ENCODE measurements around the gene KCNK10. TPM values are rescaled to one million over a fixed set of nuclear protein-coding genes. Genes with fewer than 3 reads are reported as not detected.

KCNK10 gene
- total RNA-seq, 4 donors from 2014 or later: not detected

DNA sequence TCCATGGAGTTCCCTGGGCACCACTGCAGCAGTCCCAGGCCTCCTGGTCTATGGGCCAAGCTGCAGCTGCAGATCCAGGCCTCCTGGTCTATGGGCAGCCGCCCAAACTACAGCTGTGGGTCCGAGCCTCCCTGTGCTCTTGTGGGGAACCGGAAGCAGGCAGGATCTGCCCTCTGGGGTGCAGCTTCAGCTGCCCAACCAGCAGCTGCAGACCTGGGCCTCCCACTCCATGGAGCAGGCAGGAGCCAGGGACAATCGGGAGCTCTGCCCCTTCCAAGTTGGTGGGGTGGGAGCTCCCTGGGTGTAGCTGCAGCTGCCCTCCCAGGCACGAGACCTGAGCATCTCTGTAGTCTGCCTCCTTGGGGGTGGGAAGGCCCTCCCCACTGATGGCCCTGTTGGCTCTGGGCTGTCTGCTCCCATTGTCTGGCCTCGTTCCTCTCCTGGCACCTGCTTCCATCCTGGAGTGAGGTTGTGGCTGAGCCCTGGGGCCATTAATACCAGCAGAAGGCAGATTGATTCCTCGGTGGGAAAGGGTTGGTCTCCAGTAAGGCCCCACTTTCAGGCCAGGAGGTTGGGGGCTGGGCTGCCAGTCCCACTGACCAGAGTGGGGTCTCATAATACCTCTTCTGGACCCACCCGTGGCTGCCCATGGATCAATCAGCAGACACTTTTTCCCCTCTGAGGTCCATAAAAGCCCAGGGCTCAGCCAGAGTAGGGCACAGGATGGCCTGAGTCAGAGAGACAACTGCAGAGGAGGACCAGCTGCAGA is 176.0 kb downstream of the KCNK10 start:
- in situ Hi-C loops (cut with MboI; ENCODE audit: low sequenced_read_pairs in 4 of 4) (no loop called here), intact Hi-C loops (cut with DNase I; ENCODE audit: low total_unique reads) (no loop called here)
- ATAC-seq (no peak), DNase-seq (no peak)
- Histone ChIP-seq H3K27me3 (no peaks in the 10 kb centered on the region), H3K27ac (no peak overlapping the region), H3K9me3 (no peaks in the 10 kb centered on the region), H3K36me3 (no peaks in the 10 kb centered on the region), H3K4me1 (no peaks in the 10 kb centered on the region), H3K4me3 (no peak overlapping the region)
- TF ChIP-seq, protein P1, sequence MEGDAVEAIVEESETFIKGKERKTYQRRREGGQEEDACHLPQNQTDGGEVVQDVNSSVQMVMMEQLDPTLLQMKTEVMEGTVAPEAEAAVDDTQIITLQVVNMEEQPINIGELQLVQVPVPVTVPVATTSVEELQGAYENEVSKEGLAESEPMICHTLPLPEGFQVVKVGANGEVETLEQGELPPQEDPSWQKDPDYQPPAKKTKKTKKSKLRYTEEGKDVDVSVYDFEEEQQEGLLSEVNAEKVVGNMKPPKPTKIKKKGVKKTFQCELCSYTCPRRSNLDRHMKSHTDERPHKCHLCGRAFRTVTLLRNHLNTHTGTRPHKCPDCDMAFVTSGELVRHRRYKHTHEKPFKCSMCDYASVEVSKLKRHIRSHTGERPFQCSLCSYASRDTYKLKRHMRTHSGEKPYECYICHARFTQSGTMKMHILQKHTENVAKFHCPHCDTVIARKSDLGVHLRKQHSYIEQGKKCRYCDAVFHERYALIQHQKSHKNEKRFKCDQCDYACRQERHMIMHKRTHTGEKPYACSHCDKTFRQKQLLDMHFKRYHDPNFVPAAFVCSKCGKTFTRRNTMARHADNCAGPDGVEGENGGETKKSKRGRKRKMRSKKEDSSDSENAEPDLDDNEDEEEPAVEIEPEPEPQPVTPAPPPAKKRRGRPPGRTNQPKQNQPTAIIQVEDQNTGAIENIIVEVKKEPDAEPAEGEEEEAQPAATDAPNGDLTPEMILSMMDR (IDR thresholded peaks at IDR 0.05 in 4 of 5, conservative IDR thresholded peaks at IDR 0.05 in 1 of 5): no peak
- TF ChIP-seq POLR2A (IDR thresholded peaks at IDR 0.05): no peak

- DNase-seq (no peak), ATAC-seq (no peak)
- TF ChIP-seq POLR2A (IDR thresholded peaks at IDR 0.05): no peak
- TF ChIP-seq, protein P1 (IDR thresholded peaks at IDR 0.05 in 4 of 5, conservative IDR thresholded peaks at IDR 0.05 in 1 of 5): no peak
- no peaks in the 10 kb centered on the region for H3K9me3 ChIP-seq
- no peaks in the 10 kb centered on the region for H3K27me3 ChIP-seq
- no peaks in the 10 kb centered on the region for H3K36me3 ChIP-seq
- H3K4me3 ChIP-seq: no peak overlapping the region
- H3K27ac ChIP-seq: no peak overlapping the region
- no peaks in the 10 kb centered on the region for H3K4me1 ChIP-seq
- intact Hi-C loops (cut with DNase I; ENCODE audit: low total_unique reads) (no loop called here), in situ Hi-C loops (cut with MboI; ENCODE audit: low sequenced_read_pairs in 4 of 4) (no loop called here)
These were observed 179.3 kb downstream of the KCNK10 start for GRCh38 chr14:88143810-88144209.

DNA sequence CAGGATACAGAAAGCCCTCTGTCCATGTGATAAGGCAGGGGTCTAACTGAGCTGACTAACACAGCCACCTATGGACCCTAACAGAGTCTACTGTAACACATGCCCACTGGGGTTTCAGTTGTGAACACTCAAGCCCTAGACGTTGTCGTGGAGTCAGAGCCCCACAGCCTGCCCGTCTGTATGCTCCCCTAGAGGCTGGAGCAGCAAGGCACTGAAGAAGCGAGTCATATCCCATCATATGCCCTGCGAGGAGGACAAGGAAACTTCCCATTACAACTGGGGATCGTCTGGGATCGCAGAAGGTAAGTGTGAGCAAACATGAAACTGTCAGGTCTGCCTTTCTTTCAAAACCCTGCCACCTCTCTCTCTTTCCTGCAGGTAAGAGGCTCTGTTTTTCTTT is 180.1 kb downstream of the KCNK10 start:
- no peak for DNase-seq
- Histone ChIP-seq H3K27ac (no peak overlapping the region), H3K9me3 (no peaks in the 10 kb centered on the region), H3K27me3 (no peaks in the 10 kb centered on the region), H3K36me3 (no peaks in the 10 kb centered on the region), H3K4me1 (no peaks in the 10 kb centered on the region), H3K4me3 (no peak overlapping the region)
- TF ChIP-seq, protein P1 (IDR thresholded peaks at IDR 0.05 in 4 of 5, conservative IDR thresholded peaks at IDR 0.05 in 1 of 5): no peak
- TF ChIP-seq POLR2A (IDR thresholded peaks at IDR 0.05): no peak
- intact Hi-C loops (cut with DNase I; ENCODE audit: low total_unique reads) (no loop called here), in situ Hi-C loops (cut with MboI; ENCODE audit: low sequenced_read_pairs in 4 of 4) (no loop called here)
- no peak for ATAC-seq

DNA sequence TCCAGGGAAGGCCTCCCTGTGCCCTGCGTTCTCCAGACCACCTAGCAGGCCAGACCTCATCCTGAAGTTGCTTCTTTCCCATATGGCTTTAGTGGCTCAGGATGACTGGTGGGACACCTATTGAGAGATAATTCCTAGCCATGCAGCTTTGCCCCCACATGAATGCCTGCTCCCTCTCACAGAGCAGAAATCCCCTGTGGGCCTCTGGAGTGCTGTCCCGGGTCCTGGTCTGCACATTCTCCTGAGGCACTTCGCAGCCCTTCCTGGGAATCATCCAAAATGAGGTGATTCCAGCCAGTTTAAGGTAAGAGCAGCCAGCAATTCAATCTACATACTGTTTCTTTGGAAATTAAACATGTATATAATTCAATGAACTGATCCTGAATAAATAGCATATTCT is 182.2 kb downstream of the KCNK10 start:
- no peak for DNase-seq
- Histone ChIP-seq H3K36me3 (no peaks in the 10 kb centered on the region), H3K27ac (no peak overlapping the region), H3K27me3 (no peaks in the 10 kb centered on the region), H3K4me3 (no peak overlapping the region), H3K9me3 (no peaks in the 10 kb centered on the region), H3K4me1 (no peaks in the 10 kb centered on the region)
- in situ Hi-C loops (cut with MboI; ENCODE audit: low sequenced_read_pairs in 4 of 4) (no loop called here), intact Hi-C loops (cut with DNase I; ENCODE audit: low total_unique reads) (no loop called here)
- ATAC-seq: no peak
- TF ChIP-seq, protein P1 (IDR thresholded peaks at IDR 0.05 in 4 of 5, conservative IDR thresholded peaks at IDR 0.05 in 1 of 5): no peak
- no peak for TF ChIP-seq POLR2A (IDR thresholded peaks at IDR 0.05)

DNA sequence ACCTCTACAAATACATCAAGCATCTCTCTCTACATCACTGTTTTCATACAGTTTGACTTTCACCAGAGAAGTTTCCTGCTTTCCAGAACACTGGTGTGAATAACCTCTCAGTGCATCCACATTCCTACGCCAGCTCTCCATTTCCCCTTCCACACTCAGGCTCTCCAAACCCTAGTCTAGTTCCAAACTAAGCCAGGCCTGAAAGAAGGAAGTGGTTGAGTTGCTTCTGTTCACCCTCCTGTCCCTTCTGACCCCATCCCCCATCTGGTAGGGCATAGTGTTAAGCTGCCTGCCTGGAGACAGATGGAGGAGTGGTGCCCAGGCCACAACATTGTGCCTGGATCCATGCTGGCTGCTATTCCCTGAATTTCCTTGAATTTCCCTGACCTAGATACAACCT is 185.7 kb downstream of the KCNK10 start:
- Histone ChIP-seq H3K9me3 (no peaks in the 10 kb centered on the region), H3K4me1 (no peaks in the 10 kb centered on the region), H3K4me3 (no peak overlapping the region), H3K36me3 (no peaks in the 10 kb centered on the region), H3K27me3 (no peaks in the 10 kb centered on the region), H3K27ac (no peak overlapping the region)
- intact Hi-C loops (cut with DNase I; ENCODE audit: low total_unique reads): no loop called here
- in situ Hi-C loops (cut with MboI; ENCODE audit: low sequenced_read_pairs in 4 of 4): no loop called here
- DNase-seq (no peak), ATAC-seq (no peak)
- TF ChIP-seq, protein P1 (IDR thresholded peaks at IDR 0.05 in 4 of 5, conservative IDR thresholded peaks at IDR 0.05 in 1 of 5): no peak
- no peak for TF ChIP-seq POLR2A (IDR thresholded peaks at IDR 0.05)

Measured in gastrocnemius medialis (tissue), 4 donors.